ENCODE results near the gene GABRA6. TPM values are rescaled to one million over a fixed set of nuclear protein-coding genes. Genes with fewer than 3 reads are reported as not detected.
A peak's percentile ranks its signal among the peaks of the same experiment; 100 is the strongest.

The GABRA6 gene
- total and polyA plus RNA-seq, 2 experiments from 2014 or later: not detected

- Histone ChIP-seq H3K4me2 (no peak overlapping the region), H3F3A (replicated peaks; ENCODE audit: low read depth) (no peaks in the 10 kb centered on the region), H3K4me1 (ENCODE audit: insufficient read depth) (no peaks in the 10 kb centered on the region), H3K27me3 (ENCODE audit: insufficient read depth) (no peaks in the 10 kb centered on the region), H3K79me2 (replicated peaks; ENCODE audit: insufficient read depth) (no peaks in the 10 kb centered on the region), H3K36me3 (ENCODE audit: insufficient read depth) (no peaks in the 10 kb centered on the region), H3K9me2 (ENCODE audit: insufficient read depth) (no peaks in the 10 kb centered on the region), H2AFZ (no peak overlapping the region), H3K4me3 (no peak overlapping the region), H4K20me1 (replicated peaks; ENCODE audit: insufficient read depth) (no peaks in the 10 kb centered on the region), H3K27ac (ENCODE audit: low read depth) (no peak overlapping the region)
- ATAC-seq (peak; percentile 97), DNase-seq (ENCODE audit: low spot score) (peak; percentile 69)
- no peak overlapping the region for H3K4me3 Mint-ChIP-seq
- H3K4me1 Mint-ChIP-seq: no peaks in the 10 kb centered on the region
- no peak overlapping the region for H3K27ac Mint-ChIP-seq
- no peaks in the 10 kb centered on the region for H3K27me3 Mint-ChIP-seq (ENCODE audit: insufficient read depth, low read depth, poor library complexity)
- peaks cover 5% of the 10 kb centered on the region; the same call in 1 of the 3 replicates for H3K9me3 Mint-ChIP-seq
- no peaks in the 10 kb centered on the region for H3K36me3 Mint-ChIP-seq (ENCODE audit: low read depth)
- TF ChIP-seq CTCF (conservative IDR thresholded peaks at IDR 0.05; ENCODE audit: low read depth in 2 of 2): peak; percentile 74 to 78
- no peak for TF ChIP-seq STAT1 (IDR thresholded peaks at IDR 0.05; ENCODE audit: unreplicated experiment)
These were observed 9.4 kb upstream of the GABRA6 start for GRCh38 chr5:161676103-161676502.

- H3K27me3 ChIP-seq (ENCODE audit: insufficient read depth): no peaks in the 10 kb centered on the region
- H3K9me2 ChIP-seq (ENCODE audit: insufficient read depth): no peaks in the 10 kb centered on the region
- TF ChIP-seq NANOG (IDR thresholded peaks at IDR 0.05; ENCODE audit: borderline replicate concordance): no peak
- H3K4me3 Mint-ChIP-seq: no peak overlapping the region
- no peaks in the 10 kb centered on the region for H3K36me3 ChIP-seq (ENCODE audit: insufficient read depth)
- no peaks in the 10 kb centered on the region for H3K79me2 ChIP-seq (replicated peaks; ENCODE audit: insufficient read depth)
- no peak overlapping the region for H3K27ac Mint-ChIP-seq
- H3K36me3 Mint-ChIP-seq (ENCODE audit: low read depth): no peaks in the 10 kb centered on the region
- DNase-seq (ENCODE audit: low spot score) (no peak), ATAC-seq (no peak)
- no peaks in the 10 kb centered on the region for H3F3A ChIP-seq (replicated peaks; ENCODE audit: low read depth)
- no peak overlapping the region; the same call in 1 of the 2 replicates for H2AFZ ChIP-seq
- H3K27me3 Mint-ChIP-seq (ENCODE audit: insufficient read depth, low read depth, poor library complexity): peaks cover 2% of the 10 kb centered on the region
- H3K4me2 ChIP-seq: no peak overlapping the region
- no peaks in the 10 kb centered on the region; the same call in 2 of the 3 replicates for H3K4me1 Mint-ChIP-seq
- no peak overlapping the region for H3K4me3 ChIP-seq
- H3K4me1 ChIP-seq (ENCODE audit: insufficient read depth): no peaks in the 10 kb centered on the region
- H3K27ac ChIP-seq (ENCODE audit: low read depth): no peak overlapping the region
- H4K20me1 ChIP-seq (replicated peaks; ENCODE audit: insufficient read depth): no peaks in the 10 kb centered on the region
- H3K9me3 Mint-ChIP-seq: peaks cover 2% of the 10 kb centered on the region; the same call in 1 of the 3 replicates
These were observed 628 bp downstream of the GABRA6 start for GRCh38 chr5:161686149-161686548.

- Histone ChIP-seq H3K27ac (ENCODE audit: low read depth) (no peak overlapping the region), H2AFZ (no peak overlapping the region), H3K9me2 (ENCODE audit: insufficient read depth) (no peaks in the 10 kb centered on the region), H3K4me3 (no peak overlapping the region), H3K27me3 (ENCODE audit: insufficient read depth) (no peaks in the 10 kb centered on the region), H3K79me2 (replicated peaks; ENCODE audit: insufficient read depth) (no peaks in the 10 kb centered on the region), H3F3A (replicated peaks; ENCODE audit: low read depth) (no peaks in the 10 kb centered on the region), H3K4me2 (no peak overlapping the region), H3K36me3 (ENCODE audit: insufficient read depth) (no peaks in the 10 kb centered on the region), H3K4me1 (ENCODE audit: insufficient read depth) (no peaks in the 10 kb centered on the region), H4K20me1 (replicated peaks; ENCODE audit: insufficient read depth) (no peaks in the 10 kb centered on the region)
- no peak overlapping the region for H3K27ac Mint-ChIP-seq
- no peaks in the 10 kb centered on the region; the same call in 2 of the 3 replicates for H3K4me1 Mint-ChIP-seq
- H3K9me3 Mint-ChIP-seq: peaks cover 2% of the 10 kb centered on the region; the same call in 1 of the 3 replicates
- DNase-seq (ENCODE audit: low spot score) (no peak), ATAC-seq (no peak)
- H3K27me3 Mint-ChIP-seq (ENCODE audit: insufficient read depth, low read depth, poor library complexity): peaks cover 2% of the 10 kb centered on the region
- H3K36me3 Mint-ChIP-seq (ENCODE audit: low read depth): no peaks in the 10 kb centered on the region
- no peak overlapping the region for H3K4me3 Mint-ChIP-seq
- TF ChIP-seq STAT1 (IDR thresholded peaks at IDR 0.05; ENCODE audit: unreplicated experiment) (no peak), CREB1 (CRISPR knock-in tag; IDR thresholded peaks at IDR 0.05; ENCODE audit: low read depth) (no peak), ZNF331 (CRISPR knock-in tag; IDR thresholded peaks at IDR 0.05; ENCODE audit: low read depth) (no peak), JUNB (IDR thresholded peaks at IDR 0.05; ENCODE audit: unreplicated experiment) (no peak), ZNF462 (CRISPR knock-in tag; IDR thresholded peaks at IDR 0.05) (no peak)
These were observed 1.4 kb downstream of the GABRA6 start for GRCh38 chr5:161686881-161687280.

Measured in GM23338 (cell line).